ENCODE results near the gene FH. TPM values are rescaled to one million over a fixed set of nuclear protein-coding genes. Genes with fewer than 3 reads are reported as not detected.
A peak's percentile ranks its signal among the peaks of the same experiment; 100 is the strongest.

The FH gene
- total and polyA plus RNA-seq, 2 of the 13 experiments (the other 11 are each of a cell fraction or from before 2014, with no cell fraction given) = 39.2 to 152 TPM

GRCh38 chr1:241503444-241503843 lies 16.1 kb downstream of the FH start:
- no peak overlapping the region for H3K9ac ChIP-seq (ENCODE audit: insufficient read depth, low read depth, low read length)
- H3K79me2 ChIP-seq (ENCODE audit: insufficient read depth, low read length) = no peaks in the 10 kb centered on the region
- no peak overlapping the region for H2AFZ ChIP-seq (ENCODE audit: low read length)
- H3K27me3 ChIP-seq (ENCODE audit: control insufficient read depth in 1 of 2, insufficient read depth in 2 of 2, low read length in 2 of 2) = no peaks in the 10 kb centered on the region
- no peak overlapping the region for H3K4me3 ChIP-seq (replicated peaks in 1 of 3; ENCODE audit: insufficient read depth in 1 of 3, low read depth in 2 of 3, low read length in 3 of 3)
- no peak overlapping the region for H3K4me2 ChIP-seq (ENCODE audit: low read depth, low read length)
- intact Hi-C loops (cut with micrococcal nuclease; ENCODE audit: unreplicated experiment) = no loop called here
- in situ Hi-C loops (cut with HindIII; ENCODE audit: extremely low pct_ligation_motif_present, low pct_unique_long_range_greater_than_20kb) = no loop called here
- DNase-seq (ENCODE audit: low spot score) = no peak
- TF ChIP-seq TARDBP (CRISPR knock-in tag; IDR thresholded peaks at IDR 0.05) (no peak), SKI (IDR thresholded peaks at IDR 0.05; ENCODE audit: partially characterized antibody) (no peak), CBFB (CRISPR knock-in tag; IDR thresholded peaks at IDR 0.05) (no peak), NFYB (CRISPR knock-in tag; IDR thresholded peaks at IDR 0.05) (no peak), PBX3 (CRISPR knock-in tag; IDR thresholded peaks at IDR 0.05; ENCODE audit: borderline replicate concordance) (no peak)
- no peaks in the 10 kb centered on the region; the same call in 1 of the 2 replicates for H4K20me1 ChIP-seq (ENCODE audit: insufficient read depth, low read length)
- H3K9me3 ChIP-seq (ENCODE audit: low read length) = no peaks in the 10 kb centered on the region
- ATAC-seq = no peak
- ChIA-PET POLR2A (no interaction called here), CTCF (ENCODE audit: low intra/inter-chr PET ratio, low total read pairs) (no interaction called here)
- H3K4me1 ChIP-seq (ENCODE audit: insufficient read depth, low read length) = no peaks in the 10 kb centered on the region
- no TSS peak for BruUV-seq (replicated peaks)
- FAIRE-seq = no peak
- H3K36me3 ChIP-seq (replicated peaks in 1 of 2; ENCODE audit: control insufficient read depth in 1 of 2, insufficient read depth in 2 of 2, low read length in 2 of 2) = peaks cover 7 to 75% of the 10 kb centered on the region in 2 experiments
- 98% methylated on average over 6 of the region's 6 CpGs for WGBS (ENCODE audit: low lambda C conversion rate)
- H3K27ac ChIP-seq (ENCODE audit: extremely low read length, insufficient read depth, low read length) = no peak overlapping the region

GRCh38 chr1:241499910-241500309 lies 19.6 kb downstream of the FH start:
- Histone ChIP-seq H3K79me2 (ENCODE audit: insufficient read depth, low read length) (no peaks in the 10 kb centered on the region), H3K36me3 (replicated peaks in 1 of 2; ENCODE audit: control insufficient read depth in 1 of 2, insufficient read depth in 2 of 2, low read length in 2 of 2) (peaks cover 10 to 72% of the 10 kb centered on the region in 2 experiments), H4K20me1 (ENCODE audit: insufficient read depth, low read length) (no peaks in the 10 kb centered on the region; the same call in 1 of the 2 replicates), H3K9ac (ENCODE audit: insufficient read depth, low read depth, low read length) (no peak overlapping the region), H3K4me2 (ENCODE audit: low read depth, low read length) (no peak overlapping the region), H3K27me3 (ENCODE audit: control insufficient read depth in 1 of 2, insufficient read depth in 2 of 2, low read length in 2 of 2) (no peaks in the 10 kb centered on the region), H3K4me1 (ENCODE audit: insufficient read depth, low read length) (no peaks in the 10 kb centered on the region), H3K4me3 (replicated peaks in 1 of 3; ENCODE audit: insufficient read depth in 1 of 3, low read depth in 2 of 3, low read length in 3 of 3) (no peak overlapping the region), H2AFZ (ENCODE audit: low read length) (no peak overlapping the region), H3K9me3 (ENCODE audit: low read length) (no peaks in the 10 kb centered on the region), H3K27ac (ENCODE audit: extremely low read length, insufficient read depth, low read length) (no peak overlapping the region)
- BruUV-seq (replicated peaks) = TSS peak; percentile 22
- in situ Hi-C loops (cut with HindIII; ENCODE audit: extremely low pct_ligation_motif_present, low pct_unique_long_range_greater_than_20kb) = loop anchor here (25.0 kb wide), 1 partner anchor 613 kb away; no protein-coding TSS in a partner anchor
- no peak for ATAC-seq
- WGBS (ENCODE audit: low lambda C conversion rate) = 90% methylated on average over 2 of the region's 2 CpGs
- CTCF ChIA-PET (ENCODE audit: low intra/inter-chr PET ratio, low total read pairs) = interaction anchor here (1.4 kb wide), 1 partner anchor 767 kb away, joined by 3 read pairs; no protein-coding TSS in a partner anchor
- POLR2A ChIA-PET = no interaction called here
- no peak for FAIRE-seq
- intact Hi-C loops (cut with micrococcal nuclease; ENCODE audit: unreplicated experiment) = no loop called here
- peak; percentile 14 for DNase-seq (ENCODE audit: low spot score)
- TF ChIP-seq ZNF598 (CRISPR knock-in tag; IDR thresholded peaks at IDR 0.05; ENCODE audit: borderline replicate concordance) (no peak), ZNF331 (CRISPR knock-in tag; IDR thresholded peaks at IDR 0.05) (no peak), ZNF660 (CRISPR knock-in tag; IDR thresholded peaks at IDR 0.05; ENCODE audit: borderline replicate concordance, low read depth) (no peak), CREM (IDR thresholded peaks at IDR 0.05) (no peak), CREM (CRISPR knock-in tag; IDR thresholded peaks at IDR 0.05) (no peak), STAG1 (CRISPR knock-in tag; IDR thresholded peaks at IDR 0.05) (peak; percentile 42), PITX1 (CRISPR knock-in tag; IDR thresholded peaks at IDR 0.05) (no peak), ZNF207 (IDR thresholded peaks at IDR 0.05; ENCODE audit: borderline replicate concordance) (no peak), IRX3 (CRISPR knock-in tag; IDR thresholded peaks at IDR 0.05; ENCODE audit: borderline replicate concordance, low read depth) (no peak), GATA4 (IDR thresholded peaks at IDR 0.05; ENCODE audit: borderline replicate concordance, low read depth) (no peak), THAP7 (CRISPR knock-in tag; IDR thresholded peaks at IDR 0.05) (no peak), HMG20B (CRISPR knock-in tag; conservative IDR thresholded peaks at IDR 0.05) (no peak), CTCF (CRISPR knock-in tag; IDR thresholded peaks at IDR 0.05) (peak; percentile 53)
